ENCODE measurements around the gene HES3. TPM values are rescaled to one million over a fixed set of nuclear protein-coding genes. Genes with fewer than 3 reads are reported as not detected.

HES3 gene
- total and polyA plus RNA-seq, 2 donors (not counting 1 experiment from before 2014, with no cell fraction given), result not detected

- WGBS (ENCODE audit: insufficient coverage), result 95% methylated on average over 13 of the region's 13 CpGs
- Histone ChIP-seq H4K20me1 (ENCODE audit: control insufficient read depth, insufficient read depth, low read length, poor library complexity, severe bottlenecking) (no peaks in the 10 kb centered on the region), H3K79me2 (ENCODE audit: control insufficient read depth, insufficient read depth, low read length) (no peaks in the 10 kb centered on the region), H3K4me2 (replicated peaks; ENCODE audit: low read depth, low read length, poor library complexity, severe bottlenecking) (no peak overlapping the region), H3K36me3 (replicated peaks in 1 of 2; ENCODE audit: control extremely low read depth in 1 of 2, control insufficient read depth in 1 of 2, extremely low read depth in 1 of 2, insufficient read depth in 2 of 2, low read length in 1 of 2) (no peaks in the 10 kb centered on the region), H3K4me3 (ENCODE audit: control extremely low read depth in 1 of 5, extremely low read depth in 1 of 5, insufficient read depth in 1 of 5, low read depth in 2 of 5, low read length in 4 of 5) (no peak overlapping the region), H3K9ac (ENCODE audit: low read length) (no peak overlapping the region), H3K4me1 (ENCODE audit: control insufficient read depth in 2 of 2, insufficient read depth in 2 of 2, low read length in 2 of 2) (peaks cover 8 to 10% of the 10 kb centered on the region in 2 donors), H3K27me3 (replicated peaks in 1 of 4; ENCODE audit: control extremely low read depth in 1 of 4, control insufficient read depth in 3 of 4, insufficient read depth in 4 of 4, low read length in 3 of 4) (peaks cover 0 to 29% (median 2%) of the 10 kb centered on the region in 4 experiments), H2AFZ (ENCODE audit: insufficient read depth, low read depth, low read length, poor library complexity, severe bottlenecking) (no peak overlapping the region), H3K9me3 (ENCODE audit: control extremely low read depth in 1 of 3, control insufficient read depth in 2 of 3, insufficient read depth in 1 of 3, low read length in 2 of 3) (no peaks in the 10 kb centered on the region), H3K27ac (ENCODE audit: low read length in 2 of 2) (no peak overlapping the region)
- intact Hi-C loops (cut with micrococcal nuclease), result no loop called here
- Mint-ChIP-seq H3K4me3 (no peak overlapping the region), H3K27me3 (peaks cover 18% of the 10 kb centered on the region), H3K4me1 (peaks cover 11% of the 10 kb centered on the region), H3K27ac (no peak overlapping the region), H3K9me3 (ENCODE audit: insufficient read depth) (no peaks in the 10 kb centered on the region)
- no peak for TF ChIP-seq EZH2 (IDR thresholded peaks at IDR 0.05; ENCODE audit: borderline replicate concordance, insufficient read depth, low read depth, low read length, poor library complexity, severe bottlenecking)
- DNase-seq, result no peak
- POLR2A ChIA-PET, result no interaction called here
- CTCF ChIA-PET, result interaction anchor here (1.4 kb wide), 1 partner anchor 150 kb away, joined by 4 read pairs; no protein-coding TSS in a partner anchor
- ATAC-seq (ENCODE audit: low read depth), result no peak
Measured at GRCh38 chr1:6256645-6257044, 12.7 kb downstream of the HES3 start.

DNA sequence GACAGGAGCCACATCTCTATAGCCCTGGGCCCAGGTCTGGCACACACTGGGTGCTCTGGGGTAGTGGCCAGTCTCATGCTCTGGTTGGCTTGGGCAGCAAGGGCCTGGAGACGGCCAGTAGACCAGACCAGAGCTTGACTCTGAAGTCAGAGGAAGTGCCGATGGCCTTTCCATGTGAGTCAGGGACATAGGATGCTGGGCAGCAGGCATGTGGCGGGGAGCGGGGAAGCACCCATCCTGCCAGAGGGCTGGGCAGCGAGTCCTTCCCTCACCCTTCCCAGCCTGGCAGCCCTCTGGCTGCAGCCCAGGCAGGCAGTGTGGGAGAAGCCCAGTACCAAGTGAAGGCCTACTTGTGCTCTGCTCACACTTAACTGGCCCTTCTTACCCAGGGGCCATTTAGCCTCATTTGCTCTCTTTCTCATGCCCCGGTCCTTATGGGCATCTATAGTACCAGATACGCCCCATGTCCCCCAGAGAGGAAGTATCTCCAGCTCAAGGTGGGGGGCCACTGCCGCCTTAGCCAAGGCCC, 13.6 kb downstream of the HES3 start:
- Mint-ChIP-seq H3K4me3 (no peak overlapping the region), H3K27ac (no peak overlapping the region), H3K9me3 (ENCODE audit: insufficient read depth) (no peaks in the 10 kb centered on the region), H3K27me3 (peaks cover 14% of the 10 kb centered on the region), H3K4me1 (peaks cover 13% of the 10 kb centered on the region)
- ChIA-PET CTCF (interaction anchor here (0.9 to 2.3 kb wide), 2 partner anchors 9 to 11 kb away, joined by 3 to 6 read pairs; no protein-coding TSS in a partner anchor), POLR2A (interaction anchor here (0.6 kb wide), 1 partner anchor 16 kb away, joined by 3 read pairs; no protein-coding TSS in a partner anchor)
- H3K27me3 ChIP-seq (replicated peaks in 1 of 4; ENCODE audit: control extremely low read depth in 1 of 4, control insufficient read depth in 3 of 4, insufficient read depth in 4 of 4, low read length in 3 of 4), result peaks cover 0 to 34% (median 3%) of the 10 kb centered on the region in 4 experiments
- H3K27ac ChIP-seq (ENCODE audit: low read length in 2 of 2), result no peak overlapping the region
- H3K4me1 ChIP-seq (ENCODE audit: control insufficient read depth in 2 of 2, insufficient read depth in 2 of 2, low read length in 2 of 2), result peaks cover 9 to 11% of the 10 kb centered on the region in 2 donors
- H3K4me2 ChIP-seq (replicated peaks; ENCODE audit: low read depth, low read length, poor library complexity, severe bottlenecking), result no peak overlapping the region
- no peak overlapping the region for H3K9ac ChIP-seq (ENCODE audit: low read length)
- intact Hi-C loops (cut with micrococcal nuclease), result no loop called here
- ATAC-seq (ENCODE audit: low read depth), result no peak
- no peaks in the 10 kb centered on the region for H4K20me1 ChIP-seq (ENCODE audit: control insufficient read depth, insufficient read depth, low read length, poor library complexity, severe bottlenecking)
- peaks cover 0 to 3% (median 0%) of the 10 kb centered on the region in 3 donors for H3K9me3 ChIP-seq (ENCODE audit: control extremely low read depth in 1 of 3, control insufficient read depth in 2 of 3, insufficient read depth in 1 of 3, low read length in 2 of 3)
- WGBS (ENCODE audit: insufficient coverage), result 95% methylated on average over 8 of the region's 8 CpGs
- DNase-seq, result no peak
- no peak overlapping the region for H2AFZ ChIP-seq (ENCODE audit: insufficient read depth, low read depth, low read length, poor library complexity, severe bottlenecking)
- TF ChIP-seq EZH2 (IDR thresholded peaks at IDR 0.05; ENCODE audit: borderline replicate concordance, insufficient read depth, low read depth, low read length, poor library complexity, severe bottlenecking), result no peak
- H3K4me3 ChIP-seq (ENCODE audit: control extremely low read depth in 1 of 5, extremely low read depth in 1 of 5, insufficient read depth in 1 of 5, low read depth in 2 of 5, low read length in 4 of 5), result no peak overlapping the region
- H3K79me2 ChIP-seq (ENCODE audit: control insufficient read depth, insufficient read depth, low read length), result no peaks in the 10 kb centered on the region
- no peaks in the 10 kb centered on the region for H3K36me3 ChIP-seq (replicated peaks in 1 of 2; ENCODE audit: control extremely low read depth in 1 of 2, control insufficient read depth in 1 of 2, extremely low read depth in 1 of 2, insufficient read depth in 2 of 2, low read length in 1 of 2)
